C4-2B (cell line): ENCODE data around the gene KLHL25.

Experiments used
- H3K27ac ChIP-seq: fragments of 450-650 bp; 2 replicates; pipeline ENCODE4 v1.5.1; 2017
- CTCF ChIP-seq: fragments of 450-650 bp; conservative IDR thresholded peaks from 2 replicates; pipeline ENCODE4 v1.5.1; 2017; ENCODE audit warnings: mild to moderate bottlenecking
- ZFX ChIP-seq: fragments of 450-650 bp; IDR thresholded peaks from 2 replicates; pipeline ENCODE4 v1.6.1; 2017

Gene KLHL25

GRCh38 chr15:85749261-85750151, 45.2 kb downstream of the KLHL25 start:
- TF ChIP-seq CTCF (no peak), ZFX (no peak)
- H3K27ac ChIP-seq, result no peak overlapping the region

- TF ChIP-seq ZFX, result no peak
- no peak for TF ChIP-seq CTCF
- no peak overlapping the region for H3K27ac ChIP-seq
Observed at GRCh38 chr15:85748729-85749128, 46.0 kb downstream of the KLHL25 start.

GRCh38 chr15:85748176-85748575, 46.5 kb downstream of the KLHL25 start:
- no peak for TF ChIP-seq CTCF
- no peak for TF ChIP-seq ZFX
- no peak overlapping the region for H3K27ac ChIP-seq

- no peak for TF ChIP-seq ZFX
- TF ChIP-seq CTCF, result no peak
- no peak overlapping the region for H3K27ac ChIP-seq
Observed at GRCh38 chr15:85746641-85747040, 48.1 kb downstream of the KLHL25 start.

- H3K27ac ChIP-seq, result no peak overlapping the region
- TF ChIP-seq CTCF, result no peak
Observed at GRCh38 chr15:85745525-85746150, 49.1 kb downstream of the KLHL25 start.

- TF ChIP-seq CTCF (no peak), ZFX (no peak)
- no peak overlapping the region for H3K27ac ChIP-seq
Observed at GRCh38 chr15:85745023-85745422, 49.7 kb downstream of the KLHL25 start.

- TF ChIP-seq ZFX (no peak), CTCF (no peak)
- H3K27ac ChIP-seq, result no peak overlapping the region
Observed at GRCh38 chr15:85744579-85744978, 50.1 kb downstream of the KLHL25 start.
